ENCODE data around the gene ZC3H13.

Gene ZC3H13

GRCh38 chr13:45932676-45933075 is 119.9 kb downstream of the ZC3H13 start:
- no peak for DNase-seq

GRCh38 chr13:45932172-45932571 is 120.4 kb downstream of the ZC3H13 start:
- DNase-seq: no peak

- DNase-seq: no peak
Measured at GRCh38 chr13:45931211-45931610, 121.3 kb downstream of the ZC3H13 start.

GRCh38 chr13:45930177-45930576 is 122.4 kb downstream of the ZC3H13 start:
- DNase-seq: no peak

- DNase-seq: no peak
Measured at GRCh38 chr13:45928843-45929242, 123.7 kb downstream of the ZC3H13 start.

GRCh38 chr13:45928176-45928575 is 124.4 kb downstream of the ZC3H13 start:
- no peak for DNase-seq

- DNase-seq: no peak
Measured at GRCh38 chr13:45926741-45927140, 125.8 kb downstream of the ZC3H13 start.

GRCh38 chr13:45925151-45925550 is 127.4 kb downstream of the ZC3H13 start:
- DNase-seq: no peak

GRCh38 chr13:45921162-45921736 is 131.3 kb downstream of the ZC3H13 start:
- no peak for DNase-seq

GRCh38 chr13:45918597-45918996 is 133.9 kb downstream of the ZC3H13 start:
- DNase-seq: no peak

GRCh38 chr13:45917019-45917418 is 135.5 kb downstream of the ZC3H13 start:
- no peak for DNase-seq

GRCh38 chr13:45915686-45916439 is 136.7 kb downstream of the ZC3H13 start:
- DNase-seq: no peak

GRCh38 chr13:45909673-45910072 is 142.9 kb downstream of the ZC3H13 start:
- DNase-seq: no peak

GRCh38 chr13:45909089-45909488 is 143.5 kb downstream of the ZC3H13 start:
- DNase-seq: no peak

- DNase-seq: no peak
Measured at GRCh38 chr13:45907503-45907902, 145.0 kb downstream of the ZC3H13 start.

Data from CD4-positive, alpha-beta T cell treated with Interferon gamma for 1 hour (primary cell).